ENCODE results near the gene SDCCAG8. TPM values are rescaled to one million over a fixed set of nuclear protein-coding genes. Genes with fewer than 3 reads are reported as not detected.

SDCCAG8 gene
- total RNA-seq, 2 donors from 2014 or later: 41.7 to 55.6 TPM

- Histone ChIP-seq H3K27me3 (replicated peaks; ENCODE audit: insufficient read depth) (no peaks in the 10 kb centered on the region), H3K9me3 (no peaks in the 10 kb centered on the region), H3K27ac (no peak overlapping the region), H3K4me3 (no peak overlapping the region), H3K4me1 (replicated peaks) (no peaks in the 10 kb centered on the region), H3K36me3 (no peaks in the 10 kb centered on the region)
- 92% methylated on average over 1 of the region's 1 CpG for WGBS
- intact Hi-C loops (cut with DNase I): no loop called here
- DNase-seq (ENCODE audit: low spot score): no peak
- TF ChIP-seq CTCF (IDR thresholded peaks at IDR 0.05): no peak
Observed at GRCh38 chr1:243363832-243364231, 108.0 kb downstream of the SDCCAG8 start.

- Histone ChIP-seq H3K9me3 (no peaks in the 10 kb centered on the region), H3K36me3 (no peaks in the 10 kb centered on the region), H3K27ac (no peak overlapping the region), H3K4me1 (replicated peaks) (no peaks in the 10 kb centered on the region), H3K4me3 (no peak overlapping the region), H3K27me3 (replicated peaks; ENCODE audit: insufficient read depth) (no peaks in the 10 kb centered on the region)
- TF ChIP-seq CTCF (IDR thresholded peaks at IDR 0.05) (no peak), POLR2AphosphoS5 (IDR thresholded peaks at IDR 0.05) (no peak), POLR2A (IDR thresholded peaks at IDR 0.05) (no peak)
- intact Hi-C loops (cut with DNase I): no loop called here
- 89% methylated on average over 2 of the region's 2 CpGs for WGBS
- DNase-seq (ENCODE audit: low spot score): no peak
Observed at GRCh38 chr1:243364330-243364729, 108.5 kb downstream of the SDCCAG8 start.

- DNase-seq (ENCODE audit: low spot score): no peak
- no peak overlapping the region for H3K27ac ChIP-seq
Observed at GRCh38 chr1:243364866-243365265, 109.0 kb downstream of the SDCCAG8 start.

GRCh38 chr1:243367314-243367713 lies 111.5 kb downstream of the SDCCAG8 start:
- Histone ChIP-seq H3K4me1 (replicated peaks) (no peaks in the 10 kb centered on the region), H3K27me3 (replicated peaks; ENCODE audit: insufficient read depth) (no peaks in the 10 kb centered on the region), H3K36me3 (no peaks in the 10 kb centered on the region), H3K9me3 (no peaks in the 10 kb centered on the region), H3K4me3 (no peak overlapping the region), H3K27ac (no peak overlapping the region)
- TF ChIP-seq POLR2AphosphoS5 (IDR thresholded peaks at IDR 0.05): no peak
- TF ChIP-seq POLR2A (IDR thresholded peaks at IDR 0.05): no peak
- no peak for TF ChIP-seq CTCF (IDR thresholded peaks at IDR 0.05)
- intact Hi-C loops (cut with DNase I): no loop called here
- DNase-seq (ENCODE audit: low spot score): no peak

More at GRCh38 chr1:243364866-243365265, 109.0 kb downstream of the SDCCAG8 start:
- no peaks in the 10 kb centered on the region for H3K4me1 ChIP-seq (replicated peaks)
- H3K4me3 ChIP-seq: no peak overlapping the region
- H3K27me3 ChIP-seq (replicated peaks; ENCODE audit: insufficient read depth): no peaks in the 10 kb centered on the region
- TF ChIP-seq CTCF (IDR thresholded peaks at IDR 0.05) (no peak), POLR2A (IDR thresholded peaks at IDR 0.05) (no peak), POLR2AphosphoS5 (IDR thresholded peaks at IDR 0.05) (no peak)
- no peaks in the 10 kb centered on the region for H3K36me3 ChIP-seq
- WGBS: 74% methylated on average over 8 of the region's 8 CpGs
- intact Hi-C loops (cut with DNase I): no loop called here
- H3K9me3 ChIP-seq: no peaks in the 10 kb centered on the region

GRCh38 chr1:243374412-243374811 lies 118.6 kb downstream of the SDCCAG8 start:
- Histone ChIP-seq H3K4me3 (no peak overlapping the region), H3K4me1 (replicated peaks) (no peaks in the 10 kb centered on the region), H3K27me3 (replicated peaks; ENCODE audit: insufficient read depth) (no peaks in the 10 kb centered on the region), H3K36me3 (no peaks in the 10 kb centered on the region), H3K9me3 (no peaks in the 10 kb centered on the region), H3K27ac (no peak overlapping the region)
- WGBS: 97% methylated on average over 4 of the region's 4 CpGs
- intact Hi-C loops (cut with DNase I): no loop called here
- no peak for DNase-seq (ENCODE audit: low spot score)
- TF ChIP-seq CTCF (IDR thresholded peaks at IDR 0.05): no peak
- TF ChIP-seq POLR2A (IDR thresholded peaks at IDR 0.05): no peak
- TF ChIP-seq POLR2AphosphoS5 (IDR thresholded peaks at IDR 0.05): no peak
